M059J (cell line): ENCODE measurements around the gene PFN1. TPM values are rescaled to one million over a fixed set of nuclear protein-coding genes. Genes with fewer than 3 reads are reported as not detected.
"Not testable (repeated sequence)": the region's sequence is repeated elsewhere in the genome, so short reads cannot be mapped to it uniquely, and the experiment has no call there.

Experiments used
- DNase-seq: peaks from one replicate; pipeline ENCODE4 v3.0.0-alpha.2; 2012; ENCODE audit warnings: low read depth
- total RNA-seq: library from RNA; depleted of rRNA; stranded (reverse); fragments of >200 nt; shearing (Covaris generic); gene quantifications from 2 replicates; pipeline ENCODE4 v1.2.3, GENCODE V29; 2014

The PFN1 gene
- total RNA-seq, 1 experiment from 2014 or later, result 1,238 TPM

DNA sequence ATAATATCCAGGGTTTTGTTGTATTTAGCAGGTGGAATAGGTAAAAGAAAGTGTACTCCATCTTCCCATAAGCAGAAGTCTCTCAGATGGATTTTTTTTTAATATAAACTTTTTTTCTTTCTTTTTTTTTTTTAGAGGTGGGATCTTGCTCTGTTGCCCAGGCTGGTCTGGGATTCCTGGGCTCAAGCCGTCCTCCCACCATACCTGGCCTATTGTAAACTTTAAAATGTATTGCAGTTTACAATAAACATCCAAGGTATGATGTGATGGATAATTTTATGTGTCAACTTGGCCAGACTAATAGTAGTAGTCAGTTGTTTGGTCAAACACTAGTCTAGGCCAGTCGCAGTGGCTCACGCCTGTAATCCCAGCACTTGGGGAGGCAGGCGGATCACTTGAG lies 27.0 kb downstream of the PFN1 start:
- DNase-seq, result no peak

GRCh38 chr17:4920351-4921048 lies 27.8 kb downstream of the PFN1 start:
- DNase-seq, result no peak

GRCh38 chr17:4919511-4920047 lies 28.8 kb downstream of the PFN1 start:
- DNase-seq, result no peak

GRCh38 chr17:4914551-4914950 lies 33.8 kb downstream of the PFN1 start:
- DNase-seq, result not testable (repeated sequence)

GRCh38 chr17:4913994-4914393 lies 34.3 kb downstream of the PFN1 start:
- DNase-seq, result peak; percentile 24

DNA sequence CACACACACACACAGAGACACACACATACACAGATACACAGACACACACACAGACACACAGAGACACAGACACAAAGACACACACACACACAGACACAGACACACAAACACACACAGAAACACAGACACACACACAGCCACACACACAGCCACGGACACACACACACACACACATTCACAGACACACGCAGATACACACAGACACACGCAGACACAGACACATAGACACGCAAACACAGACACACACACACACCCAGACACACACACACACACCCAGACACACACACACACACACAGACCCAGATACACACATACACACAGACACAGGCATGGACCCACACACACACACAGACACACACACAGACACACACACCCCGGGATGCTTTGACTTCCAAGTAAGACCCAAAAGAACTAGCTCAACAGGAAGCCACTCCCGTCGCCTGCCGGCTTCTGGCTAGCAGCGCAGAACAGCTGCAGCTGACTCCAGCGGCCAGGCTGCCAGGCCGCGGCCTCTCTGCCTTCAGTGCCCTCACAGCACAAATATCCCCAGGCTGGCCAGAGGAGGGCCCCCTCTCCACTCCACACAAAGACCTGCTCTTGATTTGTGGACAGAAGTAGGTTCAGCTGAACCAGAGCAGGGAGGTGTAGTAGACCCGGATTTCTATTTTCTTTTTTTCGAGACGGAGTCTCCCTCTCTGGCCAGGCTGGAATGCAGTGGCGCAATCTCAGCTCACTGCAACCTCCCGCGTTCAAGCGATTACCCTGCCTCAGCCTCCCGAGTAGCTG lies 39.4 kb downstream of the PFN1 start:
- peak; percentile 85 for DNase-seq

- DNase-seq, result peak; percentile 41
Observed at GRCh38 chr17:4908301-4908700, 40.0 kb downstream of the PFN1 start.

GRCh38 chr17:4906642-4907041 lies 41.7 kb downstream of the PFN1 start:
- DNase-seq, result not testable (repeated sequence)

DNA sequence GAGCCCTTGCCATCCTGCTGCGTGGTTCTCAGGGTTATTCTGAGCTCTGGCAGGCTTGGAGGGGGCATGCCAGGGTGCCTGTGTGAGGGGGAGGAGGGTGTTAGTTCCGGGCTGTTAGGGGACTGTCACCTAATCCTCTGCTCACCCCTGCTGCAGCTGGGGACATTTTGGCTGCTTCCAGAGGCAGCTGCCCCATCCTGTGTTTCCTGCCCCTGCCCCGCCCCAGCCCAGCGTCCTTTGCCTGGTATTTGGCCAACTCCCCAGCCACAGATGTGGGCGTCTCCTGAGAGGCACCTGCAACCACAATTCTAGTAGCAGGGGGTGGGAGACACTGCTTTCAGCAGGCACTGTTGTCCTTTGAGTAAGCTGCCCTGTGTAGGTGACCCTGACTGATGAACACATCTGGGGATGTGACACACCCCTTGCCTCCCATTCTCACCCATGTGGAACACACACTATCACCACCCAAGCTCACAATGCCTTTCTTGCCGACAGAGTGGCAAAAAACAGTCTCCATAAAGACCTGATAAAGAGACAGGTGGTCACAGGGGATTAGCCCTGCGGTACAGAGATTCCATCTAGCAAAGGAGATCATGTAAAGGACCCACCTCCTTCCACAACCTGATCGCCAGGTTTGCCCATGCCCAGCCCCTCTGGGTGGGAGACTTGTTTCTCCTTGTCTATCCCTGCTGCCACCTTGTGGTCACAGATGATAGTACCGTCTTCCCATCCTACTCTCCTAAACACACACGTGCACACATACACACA lies 45.1 kb downstream of the PFN1 start, which contains the start of gene CHRNE:
Gene CHRNE, minus strand, starts transcription at position 48 of the 768 bp plus-strand sequence. Its CDS starts 35 bp downstream, at position 13.
- peak; percentile 70 for DNase-seq

GRCh38 chr17:4902540-4902939 lies 45.8 kb downstream of the PFN1 start:
- DNase-seq, result no peak

- DNase-seq, result no peak
Observed at GRCh38 chr17:4901648-4902344, 46.5 kb downstream of the PFN1 start.

GRCh38 chr17:4901108-4901647 lies 47.2 kb downstream of the PFN1 start:
- DNase-seq, result no peak

DNA sequence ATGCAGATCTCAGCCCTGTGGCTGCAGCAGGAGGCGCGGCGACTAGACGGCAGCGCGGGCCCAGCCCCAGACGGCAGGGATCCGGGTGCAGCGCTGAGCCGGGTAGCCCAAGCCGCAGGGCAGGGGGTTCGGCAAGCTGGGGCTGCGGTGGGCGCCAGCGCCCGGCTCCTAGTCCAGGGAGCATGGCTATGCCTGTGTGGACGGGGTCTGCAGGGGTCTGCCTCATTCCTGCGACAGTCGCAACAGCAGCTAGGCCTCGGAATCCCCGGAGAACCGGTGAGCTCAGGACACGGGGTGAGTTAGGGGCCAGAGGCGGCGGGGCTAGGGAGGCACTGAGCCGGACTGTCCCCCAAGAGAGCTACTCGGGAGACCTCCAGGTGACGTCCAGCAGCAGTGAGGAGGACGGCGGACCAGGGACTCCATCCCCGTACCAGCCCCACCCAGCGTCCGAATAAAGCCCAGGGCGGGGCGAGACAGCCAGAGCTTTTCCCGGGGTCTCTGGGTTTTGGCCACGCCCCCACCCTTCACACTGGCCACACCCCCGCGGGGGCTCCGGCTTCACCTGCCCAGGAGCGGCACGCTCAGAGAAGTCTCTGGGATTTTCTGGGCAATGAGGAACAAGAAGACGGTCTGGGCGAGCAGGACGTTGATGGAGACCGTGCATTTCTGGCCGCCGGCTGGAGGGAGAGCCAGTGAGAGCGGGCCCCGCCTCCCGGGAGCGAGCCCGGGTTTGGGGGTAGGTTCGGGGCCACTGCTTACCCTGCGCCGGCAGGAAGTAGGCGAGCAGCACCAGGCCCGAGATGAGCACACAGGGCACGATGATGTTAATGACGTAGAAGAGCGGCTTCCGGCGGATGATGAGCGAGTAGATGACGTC lies 47.9 kb downstream of the PFN1 start:
- DNase-seq, result no peak

GRCh38 chr17:4899341-4900230 lies 48.7 kb downstream of the PFN1 start, which contains the start of gene C17orf107:
Gene C17orf107, plus strand, starts transcription at chr17:4899536. Its CDS starts 227 bp downstream, at chr17:4899763.
- DNase-seq, result no peak

DNA sequence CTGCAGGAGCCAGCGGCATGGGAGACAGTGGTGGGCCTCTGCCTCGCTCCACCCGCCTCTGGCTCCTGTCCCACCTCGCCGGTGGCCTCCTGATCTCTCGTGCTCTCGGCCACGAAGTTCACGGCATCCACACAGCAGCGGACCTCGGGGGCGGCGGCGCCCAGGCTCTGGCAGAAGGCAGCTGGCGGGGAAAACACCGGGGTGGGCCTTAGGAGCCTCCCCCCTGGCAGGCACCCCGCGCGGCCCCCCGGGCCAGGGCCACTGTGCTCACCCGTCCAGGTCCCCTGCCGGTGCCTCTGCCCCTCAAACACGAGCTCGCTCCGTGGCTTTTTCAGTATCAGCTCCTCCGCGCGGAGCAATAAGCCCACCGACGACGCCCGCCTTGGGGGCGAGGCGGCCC lies 49.4 kb downstream of the PFN1 start:
- no peak for DNase-seq

GRCh38 chr17:4898351-4898750 lies 50.0 kb downstream of the PFN1 start:
- DNase-seq, result no peak

DNA sequence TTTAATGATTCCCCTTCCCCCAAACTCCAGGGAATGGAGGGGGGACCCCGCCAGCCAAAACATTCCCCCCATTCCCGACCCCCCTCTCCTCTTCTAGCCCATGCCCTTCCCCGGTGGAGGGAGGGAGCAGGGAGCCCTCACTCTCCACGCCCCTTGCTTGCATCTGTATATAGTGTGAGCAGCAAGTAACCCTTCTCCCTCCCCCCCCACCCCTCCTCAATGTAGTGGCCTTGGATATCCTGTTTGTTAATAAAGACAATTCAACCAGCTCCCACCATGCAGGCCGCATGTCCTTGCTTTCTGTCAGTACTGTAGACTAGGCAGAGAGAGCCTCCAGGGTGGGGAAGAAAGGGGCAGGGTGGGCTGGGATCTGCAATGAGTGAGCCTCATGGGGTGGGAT lies 50.5 kb downstream of the PFN1 start:
- DNase-seq, result no peak

- DNase-seq, result no peak
Observed at GRCh38 chr17:4897198-4897687, 51.1 kb downstream of the PFN1 start.
